A673 (cell line): ENCODE measurements around the gene CFAP61. TPM values are rescaled to one million over a fixed set of nuclear protein-coding genes. Genes with fewer than 3 reads are reported as not detected.

Experiments
- BruUV-seq: library from RNA; stranded (reverse); fragments of 400-500 nt; replicated peaks from 2 replicates; lab custom pipeline; 2021; lab: Mats Ljungman, UMichigan
- CTCF ChIA-PET: fragments of 300-600 bp; sonication (Branson Sonifier 250); formaldehyde crosslinking; loops from one replicate; lab custom pipeline; 2022; ENCODE audit warnings: antibody characterized with exemption; lab: Charles Lee
- POLR2A ChIA-PET: fragments of 300-600 bp; sonication (Branson Sonifier 250); formaldehyde crosslinking; loops from one replicate; lab custom pipeline; 2022; ENCODE audit warnings: antibody characterized with exemption; ENCODE audit not compliant: low non-redundant PET; lab: Charles Lee
- DNase-seq: peaks from one replicate; pipeline ENCODE4 v3.0.0-alpha.2; 2015; ENCODE audit warnings: low spot score
- H3K27ac ChIP-seq: fragments of 200-600 bp; sonication (generic); 2 replicates; pipeline ENCODE4 v1.5.1; 2016; ENCODE audit warnings: mixed run types, low read depth, mild to moderate bottlenecking, mixed read lengths, antibody characterized with exemption, low read length; ENCODE audit not compliant: poor library complexity, severe bottlenecking
- H3K27me3 ChIP-seq: fragments of 200-600 bp; sonication (generic); replicated peaks from 2 replicates; pipeline ENCODE4 v1.6.1; 2017; ENCODE audit warnings: mixed run types, low read depth, mild to moderate bottlenecking, mixed read lengths, antibody characterized with exemption, low read length; ENCODE audit not compliant: insufficient read depth, poor library complexity
- H3K36me3 ChIP-seq: fragments of 200-600 bp; sonication (generic); 2 replicates; pipeline ENCODE4 v1.6.1; 2016; ENCODE audit warnings: mixed run types, mild to moderate bottlenecking, mixed read lengths, antibody characterized with exemption, low read length; ENCODE audit not compliant: insufficient read depth, poor library complexity, severe bottlenecking
- H3K4me1 ChIP-seq: fragments of 200-600 bp; sonication (generic); 2 replicates; pipeline ENCODE4 v1.6.1; 2017; ENCODE audit warnings: mixed run types, mild to moderate bottlenecking, mixed read lengths, antibody characterized with exemption, low read length; ENCODE audit not compliant: insufficient read depth, poor library complexity, severe bottlenecking
- H3K4me3 ChIP-seq: fragments of 200-600 bp; sonication (generic); 2 replicates; pipeline ENCODE4 v1.5.1; 2016; ENCODE audit warnings: low read depth, mixed run types, mild to moderate bottlenecking, mixed read lengths, low read length; ENCODE audit not compliant: poor library complexity, severe bottlenecking
- H3K9me3 ChIP-seq: fragments of 200-600 bp; sonication (generic); 2 replicates; pipeline ENCODE4 v1.6.1; 2016; ENCODE audit warnings: mixed run types, low read depth, mild to moderate bottlenecking, mixed read lengths, antibody characterized with exemption, low read length; ENCODE audit not compliant: poor library complexity, severe bottlenecking
- EZH2 ChIP-seq: fragments of 200-600 bp; sonication (generic); IDR thresholded peaks from 2 replicates; pipeline ENCODE4 v1.6.1; 2017; ENCODE audit warnings: borderline replicate concordance, low read depth, mild to moderate bottlenecking, mixed read lengths, antibody characterized with exemption, low read length; ENCODE audit not compliant: poor library complexity, severe bottlenecking
- intact Hi-C: fragments of 100-400 bp; cut with micrococcal nuclease; formaldehyde crosslinking; loops from one replicate; pipeline ENCODE4 v1.10.0; 2022; ENCODE audit not compliant: unreplicated experiment
- total RNA-seq: library from RNA; stranded (reverse); gene quantifications from 2 replicates; pipeline ENCODE4 v1.2.3, GENCODE V29; 2021
- TF ChIP-seq, protein P1 (sequence below): fragments of 300-800, 200-600 bp; sonication (generic); conservative IDR thresholded peaks from 2 replicates; pipeline ENCODE4 v1.5.1; 2017; ENCODE audit warnings: low read depth, mild to moderate bottlenecking, antibody characterized with exemption, low read length, moderate library complexity, mixed read lengths

CFAP61 gene
- total RNA-seq, 1 experiment from 2014 or later: not detected

DNA sequence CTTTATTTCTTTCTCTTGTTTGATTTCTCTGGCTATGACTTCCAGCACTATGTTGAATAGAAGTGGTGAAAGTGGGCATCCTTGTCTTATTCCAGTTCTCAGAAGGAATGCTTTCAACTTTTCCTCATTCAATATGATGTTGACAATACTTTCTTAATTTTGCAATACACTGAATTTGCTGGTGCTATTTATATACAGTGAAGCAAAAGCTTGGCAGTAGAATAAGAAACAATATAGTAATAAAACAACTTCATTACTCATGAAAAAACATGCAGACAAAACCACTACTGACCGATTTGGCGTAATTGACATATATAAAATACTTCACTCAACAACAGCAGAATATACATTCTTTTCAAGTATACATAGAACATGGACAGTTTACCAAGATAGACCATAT, 96.4 kb downstream of the CFAP61 start:
- CTCF ChIA-PET: no interaction called here
- H3K4me3 ChIP-seq: no peak overlapping the region

DNA sequence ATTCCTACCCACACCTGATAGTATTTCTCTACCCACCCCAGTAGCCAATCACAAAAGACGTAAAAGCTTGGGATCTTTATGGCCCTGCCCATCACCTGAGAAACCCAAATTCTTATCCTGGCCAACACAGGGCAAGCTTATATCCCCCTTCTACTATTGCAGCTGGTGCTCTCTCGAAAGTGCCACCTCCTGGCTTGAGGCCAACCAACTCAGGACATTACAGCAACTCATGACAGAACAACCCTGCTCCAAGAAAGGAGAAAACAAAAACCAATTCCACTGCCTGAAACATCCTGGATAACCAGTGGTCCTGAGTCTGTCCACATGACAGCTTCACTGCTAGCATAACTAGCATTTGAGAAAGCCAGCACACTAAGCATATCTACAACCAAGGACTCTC, 97.9 kb downstream of the CFAP61 start:
- BruUV-seq: no TSS peak
- Histone ChIP-seq H3K4me3 (no peak overlapping the region), H3K9me3 (peaks cover 6% of the 10 kb centered on the region), H3K27ac (no peak overlapping the region), H3K36me3 (no peaks in the 10 kb centered on the region), H3K4me1 (no peaks in the 10 kb centered on the region), H3K27me3 (peaks cover 21% of the 10 kb centered on the region)
- POLR2A ChIA-PET: no interaction called here
- CTCF ChIA-PET: no interaction called here
- TF ChIP-seq, protein P1, sequence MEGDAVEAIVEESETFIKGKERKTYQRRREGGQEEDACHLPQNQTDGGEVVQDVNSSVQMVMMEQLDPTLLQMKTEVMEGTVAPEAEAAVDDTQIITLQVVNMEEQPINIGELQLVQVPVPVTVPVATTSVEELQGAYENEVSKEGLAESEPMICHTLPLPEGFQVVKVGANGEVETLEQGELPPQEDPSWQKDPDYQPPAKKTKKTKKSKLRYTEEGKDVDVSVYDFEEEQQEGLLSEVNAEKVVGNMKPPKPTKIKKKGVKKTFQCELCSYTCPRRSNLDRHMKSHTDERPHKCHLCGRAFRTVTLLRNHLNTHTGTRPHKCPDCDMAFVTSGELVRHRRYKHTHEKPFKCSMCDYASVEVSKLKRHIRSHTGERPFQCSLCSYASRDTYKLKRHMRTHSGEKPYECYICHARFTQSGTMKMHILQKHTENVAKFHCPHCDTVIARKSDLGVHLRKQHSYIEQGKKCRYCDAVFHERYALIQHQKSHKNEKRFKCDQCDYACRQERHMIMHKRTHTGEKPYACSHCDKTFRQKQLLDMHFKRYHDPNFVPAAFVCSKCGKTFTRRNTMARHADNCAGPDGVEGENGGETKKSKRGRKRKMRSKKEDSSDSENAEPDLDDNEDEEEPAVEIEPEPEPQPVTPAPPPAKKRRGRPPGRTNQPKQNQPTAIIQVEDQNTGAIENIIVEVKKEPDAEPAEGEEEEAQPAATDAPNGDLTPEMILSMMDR: no peak
- TF ChIP-seq EZH2: no peak
- intact Hi-C loops: no loop called here
- DNase-seq: no peak

More for the DNA sequence above, 96.4 kb downstream of the CFAP61 start:
- no peaks in the 10 kb centered on the region for H3K36me3 ChIP-seq
- intact Hi-C loops: no loop called here
- BruUV-seq: no TSS peak
- no peaks in the 10 kb centered on the region for H3K4me1 ChIP-seq
- no peak overlapping the region for H3K27ac ChIP-seq
- H3K27me3 ChIP-seq: peaks cover 14% of the 10 kb centered on the region
- POLR2A ChIA-PET: no interaction called here
- no peak for DNase-seq
- no peak for TF ChIP-seq EZH2
- TF ChIP-seq, protein P1: no peak
- H3K9me3 ChIP-seq: peaks cover 8% of the 10 kb centered on the region

DNA sequence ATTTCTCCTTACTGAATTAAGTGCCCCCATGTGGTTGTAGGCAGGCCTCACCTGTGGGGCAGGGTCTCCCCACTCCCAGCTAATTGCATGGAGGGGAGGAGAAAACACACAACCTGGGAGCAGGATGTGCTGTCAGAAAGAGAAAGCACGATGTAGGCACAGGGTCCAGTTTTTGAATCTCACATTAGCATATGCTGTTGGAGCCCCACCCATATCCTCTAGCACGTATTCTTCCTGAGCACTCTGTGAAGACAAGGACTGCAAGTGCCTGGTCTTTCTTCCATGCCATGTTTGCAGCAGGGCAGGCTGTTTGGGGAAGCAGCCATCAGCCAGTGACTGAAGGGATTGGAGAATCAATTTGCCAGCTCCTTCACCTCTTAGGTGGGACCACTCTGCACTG, 108.2 kb downstream of the CFAP61 start:
- H3K27ac ChIP-seq: no peak overlapping the region
- no peaks in the 10 kb centered on the region for H3K9me3 ChIP-seq
- no peaks in the 10 kb centered on the region for H3K4me1 ChIP-seq
- intact Hi-C loops: no loop called here
- no peak overlapping the region for H3K4me3 ChIP-seq
- DNase-seq: no peak
- H3K27me3 ChIP-seq: peaks cover 11% of the 10 kb centered on the region
- POLR2A ChIA-PET: no interaction called here
- no TSS peak for BruUV-seq
- TF ChIP-seq, protein P1: no peak
- TF ChIP-seq EZH2: no peak
- no peaks in the 10 kb centered on the region for H3K36me3 ChIP-seq
- CTCF ChIA-PET: no interaction called here
